ENCODE data around the gene MKX.

MKX gene

GRCh38 chr10:27692663-27693062 lies 53.0 kb downstream of the MKX start:
- no peak overlapping the region for H3K4me2 ChIP-seq (ENCODE audit: low read depth, low read length)
- no peak overlapping the region for H3K4me3 ChIP-seq (ENCODE audit: low read length)
- no peak overlapping the region for H2AFZ ChIP-seq (ENCODE audit: low read length)
- H3K9me2 ChIP-seq (replicated peaks; ENCODE audit: insufficient read depth, low read length), result no peaks in the 10 kb centered on the region
- no peaks in the 10 kb centered on the region for H3K9me3 ChIP-seq (replicated peaks; ENCODE audit: insufficient read depth, low read length)
- no peaks in the 10 kb centered on the region for H4K20me1 ChIP-seq (ENCODE audit: insufficient read depth, low read length)
- H3K27ac ChIP-seq (ENCODE audit: low read length), result no peak overlapping the region
- H3K79me2 ChIP-seq (ENCODE audit: low read length), result no peaks in the 10 kb centered on the region
- TF ChIP-seq CTCF (IDR thresholded peaks at IDR 0.05; ENCODE audit: low read length) (no peak), EZH2 (optimal IDR thresholded peaks at IDR 0.05; ENCODE audit: low read depth, low read length) (no peak), EZH2phosphoT487 (IDR thresholded peaks at IDR 0.05; ENCODE audit: low read length) (no peak)
- no peak for DNase-seq
- no peaks in the 10 kb centered on the region for H3K27me3 ChIP-seq (replicated peaks; ENCODE audit: insufficient read depth, low read length)
- no peaks in the 10 kb centered on the region for H3K4me1 ChIP-seq (ENCODE audit: low read length)
- no peaks in the 10 kb centered on the region for H3K36me3 ChIP-seq (replicated peaks; ENCODE audit: insufficient read depth, low read length)
- H3K9ac ChIP-seq (ENCODE audit: low read length), result no peak overlapping the region
- H3F3A ChIP-seq (ENCODE audit: insufficient read depth, low read length), result no peaks in the 10 kb centered on the region

GRCh38 chr10:27688991-27689390 lies 56.6 kb downstream of the MKX start:
- no peak overlapping the region for H2AFZ ChIP-seq (ENCODE audit: low read length)
- no peaks in the 10 kb centered on the region for H3K9me2 ChIP-seq (replicated peaks; ENCODE audit: insufficient read depth, low read length)
- H3K27me3 ChIP-seq (replicated peaks; ENCODE audit: insufficient read depth, low read length), result no peaks in the 10 kb centered on the region
- no peaks in the 10 kb centered on the region for H3F3A ChIP-seq (ENCODE audit: insufficient read depth, low read length)
- DNase-seq, result no peak
- H3K9ac ChIP-seq (ENCODE audit: low read length), result no peak overlapping the region
- TF ChIP-seq EZH2 (optimal IDR thresholded peaks at IDR 0.05; ENCODE audit: low read depth, low read length), result no peak
- TF ChIP-seq CTCF (IDR thresholded peaks at IDR 0.05; ENCODE audit: low read length), result no peak
- H3K4me2 ChIP-seq (ENCODE audit: low read depth, low read length), result no peak overlapping the region
- no peaks in the 10 kb centered on the region for H4K20me1 ChIP-seq (ENCODE audit: insufficient read depth, low read length)
- H3K4me3 ChIP-seq (ENCODE audit: low read length), result no peak overlapping the region
- H3K36me3 ChIP-seq (replicated peaks; ENCODE audit: insufficient read depth, low read length), result no peaks in the 10 kb centered on the region
- H3K79me2 ChIP-seq (ENCODE audit: low read length), result no peaks in the 10 kb centered on the region
- H3K9me3 ChIP-seq (replicated peaks; ENCODE audit: insufficient read depth, low read length), result no peaks in the 10 kb centered on the region
- no peaks in the 10 kb centered on the region for H3K4me1 ChIP-seq (ENCODE audit: low read length)
- no peak overlapping the region for H3K27ac ChIP-seq (ENCODE audit: low read length)

DNA sequence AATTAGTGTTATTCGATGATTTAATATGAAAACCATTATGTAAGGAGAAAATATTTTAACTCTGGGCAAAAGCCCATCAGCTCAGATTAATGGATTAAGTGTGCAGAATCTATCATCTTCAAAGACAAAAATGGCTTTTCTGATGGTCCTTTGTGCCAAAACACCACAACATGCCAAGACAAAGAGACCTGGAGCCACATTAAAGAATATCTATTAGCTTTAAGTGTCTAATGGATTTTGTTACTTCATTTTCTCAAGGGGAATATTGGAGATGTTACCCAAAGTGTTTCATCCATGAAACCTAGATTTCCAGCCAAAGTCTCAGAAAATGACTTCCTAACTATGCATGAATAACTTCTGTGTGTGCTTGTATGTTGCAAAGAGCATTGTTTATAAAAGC lies 57.3 kb downstream of the MKX start:
- no peak overlapping the region for H3K9ac ChIP-seq (ENCODE audit: low read length)
- no peaks in the 10 kb centered on the region for H3K27me3 ChIP-seq (replicated peaks; ENCODE audit: insufficient read depth, low read length)
- no peaks in the 10 kb centered on the region for H3K9me2 ChIP-seq (replicated peaks; ENCODE audit: insufficient read depth, low read length)
- no peaks in the 10 kb centered on the region for H3K9me3 ChIP-seq (replicated peaks; ENCODE audit: insufficient read depth, low read length)
- H4K20me1 ChIP-seq (ENCODE audit: insufficient read depth, low read length), result no peaks in the 10 kb centered on the region
- TF ChIP-seq CTCF (IDR thresholded peaks at IDR 0.05; ENCODE audit: low read length), result no peak
- H3K4me1 ChIP-seq (ENCODE audit: low read length), result no peaks in the 10 kb centered on the region
- H3K4me3 ChIP-seq (ENCODE audit: low read length), result no peak overlapping the region
- H2AFZ ChIP-seq (ENCODE audit: low read length), result no peak overlapping the region
- DNase-seq, result no peak
- no peaks in the 10 kb centered on the region for H3K36me3 ChIP-seq (replicated peaks; ENCODE audit: insufficient read depth, low read length)
- no peak overlapping the region for H3K27ac ChIP-seq (ENCODE audit: low read length)
- H3K79me2 ChIP-seq (ENCODE audit: low read length), result no peaks in the 10 kb centered on the region
- no peaks in the 10 kb centered on the region for H3F3A ChIP-seq (ENCODE audit: insufficient read depth, low read length)
- no peak overlapping the region for H3K4me2 ChIP-seq (ENCODE audit: low read depth, low read length)

DNA sequence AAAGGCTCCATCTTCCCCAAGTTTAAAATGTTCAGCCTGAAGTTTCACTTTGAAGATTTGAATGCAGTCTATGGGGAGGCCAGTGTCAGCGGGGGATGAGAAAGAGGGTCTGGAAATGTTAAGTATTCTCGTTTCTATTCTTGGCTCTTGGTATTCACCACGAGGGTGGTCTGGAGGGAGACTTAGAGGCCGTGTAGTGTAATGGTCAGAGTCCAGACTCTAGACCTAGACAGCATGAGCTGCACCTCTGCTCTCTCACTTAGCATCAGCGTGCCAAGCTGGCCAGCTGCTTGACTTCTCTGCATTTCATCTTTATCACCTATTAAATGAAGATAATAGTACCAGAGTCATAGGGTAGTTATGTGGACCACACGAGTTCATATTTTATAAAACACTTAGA lies 57.9 kb downstream of the MKX start:
- Histone ChIP-seq H3K9me3 (replicated peaks; ENCODE audit: insufficient read depth, low read length) (no peaks in the 10 kb centered on the region), H3F3A (ENCODE audit: insufficient read depth, low read length) (no peaks in the 10 kb centered on the region), H3K4me2 (ENCODE audit: low read depth, low read length) (no peak overlapping the region), H3K27me3 (replicated peaks; ENCODE audit: insufficient read depth, low read length) (no peaks in the 10 kb centered on the region), H3K36me3 (replicated peaks; ENCODE audit: insufficient read depth, low read length) (no peaks in the 10 kb centered on the region), H3K9ac (ENCODE audit: low read length) (no peak overlapping the region), H3K27ac (ENCODE audit: low read length) (no peak overlapping the region), H3K79me2 (ENCODE audit: low read length) (no peaks in the 10 kb centered on the region), H3K9me2 (replicated peaks; ENCODE audit: insufficient read depth, low read length) (no peaks in the 10 kb centered on the region), H2AFZ (ENCODE audit: low read length) (no peak overlapping the region), H3K4me1 (ENCODE audit: low read length) (no peaks in the 10 kb centered on the region), H3K4me3 (ENCODE audit: low read length) (no peak overlapping the region), H4K20me1 (ENCODE audit: insufficient read depth, low read length) (no peaks in the 10 kb centered on the region)
- TF ChIP-seq EZH2phosphoT487 (IDR thresholded peaks at IDR 0.05; ENCODE audit: low read length), result no peak
- TF ChIP-seq CTCF (IDR thresholded peaks at IDR 0.05; ENCODE audit: low read length), result no peak
- TF ChIP-seq EZH2 (optimal IDR thresholded peaks at IDR 0.05; ENCODE audit: low read depth, low read length), result no peak
- no peak for DNase-seq
